Spleen (tissue), 7 donors: Measurements from ENCODE around the gene PLEKHA4.

Experiments used
- POLR2A ChIP-seq, 3 donors: fragments of 450-650 bp; IDR thresholded peaks; one replicate each; pipeline ENCODE4 v1.5.1; 2017; ENCODE audit warnings: antibody characterized with exemption in 3 of 3, mild to moderate bottlenecking in 1 of 3
- POLR2AphosphoS5 ChIP-seq, 3 donors: sonication (generic); formaldehyde crosslinking; IDR thresholded peaks; one replicate each; pipeline ENCODE4 v1.5.1; 2017; ENCODE audit warnings: antibody characterized with exemption in 3 of 3
- TF ChIP-seq, protein P1 (sequence below), 11 experiments: fragments of 200-600 bp in 7 of 11; fragments of 450-650 bp in 4 of 11; sonication (generic) in 4 of 11; IDR thresholded peaks in 8 of 11; conservative IDR thresholded peaks in 3 of 11; 1 replicate in 7 of 11; 2 replicates in 4 of 11; pipeline versions ENCODE4 v1.4.0 to v1.8.0; 2016 to 2021; ENCODE audit warnings: antibody characterized with exemption in 11 of 11, inconsistent platforms in 4 of 11, mild to moderate bottlenecking in 1 of 11
- donor health status: DM: no; HTN: no; CAD: no; lungs with moderate emphysema.
- donor health status: DM: no; HTN: no; CAD: no.
- donor health status: DM: no; HTN: no; CAD: no.

DNA sequence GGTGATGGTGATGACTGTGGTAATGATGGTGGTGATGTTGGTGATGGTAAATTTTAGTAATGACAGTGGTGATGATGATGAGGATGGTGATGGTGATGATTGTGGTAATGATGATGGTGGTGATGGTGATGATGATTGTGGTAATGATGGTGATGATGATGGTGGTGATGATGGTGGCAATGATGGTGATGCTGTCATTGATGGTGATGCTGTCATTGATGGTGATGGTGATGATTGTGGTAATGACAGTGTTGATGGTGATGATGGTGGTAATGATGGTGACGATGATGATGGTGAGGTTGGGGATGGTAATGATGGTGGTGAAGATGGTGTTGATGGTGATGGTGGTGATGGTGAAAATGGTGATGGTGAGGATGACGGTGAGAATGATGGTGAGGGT, 45.9 kb downstream of the PLEKHA4 start:
- TF ChIP-seq POLR2AphosphoS5 (IDR thresholded peaks at IDR 0.05): no peak
- TF ChIP-seq POLR2A (IDR thresholded peaks at IDR 0.05): no peak
- TF ChIP-seq, protein P1, sequence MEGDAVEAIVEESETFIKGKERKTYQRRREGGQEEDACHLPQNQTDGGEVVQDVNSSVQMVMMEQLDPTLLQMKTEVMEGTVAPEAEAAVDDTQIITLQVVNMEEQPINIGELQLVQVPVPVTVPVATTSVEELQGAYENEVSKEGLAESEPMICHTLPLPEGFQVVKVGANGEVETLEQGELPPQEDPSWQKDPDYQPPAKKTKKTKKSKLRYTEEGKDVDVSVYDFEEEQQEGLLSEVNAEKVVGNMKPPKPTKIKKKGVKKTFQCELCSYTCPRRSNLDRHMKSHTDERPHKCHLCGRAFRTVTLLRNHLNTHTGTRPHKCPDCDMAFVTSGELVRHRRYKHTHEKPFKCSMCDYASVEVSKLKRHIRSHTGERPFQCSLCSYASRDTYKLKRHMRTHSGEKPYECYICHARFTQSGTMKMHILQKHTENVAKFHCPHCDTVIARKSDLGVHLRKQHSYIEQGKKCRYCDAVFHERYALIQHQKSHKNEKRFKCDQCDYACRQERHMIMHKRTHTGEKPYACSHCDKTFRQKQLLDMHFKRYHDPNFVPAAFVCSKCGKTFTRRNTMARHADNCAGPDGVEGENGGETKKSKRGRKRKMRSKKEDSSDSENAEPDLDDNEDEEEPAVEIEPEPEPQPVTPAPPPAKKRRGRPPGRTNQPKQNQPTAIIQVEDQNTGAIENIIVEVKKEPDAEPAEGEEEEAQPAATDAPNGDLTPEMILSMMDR (IDR thresholded peaks at IDR 0.05 in 8 of 11, conservative IDR thresholded peaks at IDR 0.05 in 3 of 11): no peak
